K562 (cell line): ENCODE results near the gene BCORL1. TPM values are rescaled to one million over a fixed set of nuclear protein-coding genes. Genes with fewer than 3 reads are reported as not detected.

Experiments used
- BHLHE40 ChIP-seq: IDR thresholded peaks from 2 replicates; pipeline ENCODE4 v1.6.1; 2011; ENCODE audit warnings: low read length, improper control_type of control experiment
- CC2D1A ChIP-seq: fragments of 450-650 bp; IDR thresholded peaks from 2 replicates; pipeline ENCODE4 v1.6.1; 2017; ENCODE audit warnings: mild to moderate bottlenecking
- EP400 ChIP-seq: fragments of 450-650 bp; IDR thresholded peaks from 2 replicates; pipeline ENCODE4 v1.6.1; 2017; ENCODE audit warnings: antibody characterized with exemption, mild to moderate bottlenecking, moderate library complexity
- GABPA ChIP-seq: fragments of 200-800 bp; sonication (Bioruptor generic); conservative IDR thresholded peaks from 2 replicates; pipeline ENCODE4 v1.6.1; 2016; ENCODE audit warnings: low read depth, missing genetic modification characterization, missing compliant biosample characterization
- HBP1 ChIP-seq: fragments of 450-650 bp; formaldehyde crosslinking; IDR thresholded peaks from 2 replicates; pipeline ENCODE4 v1.4.0; 2022; ENCODE audit warnings: missing genetic modification characterization
- HDAC1 ChIP-seq, 2 experiments: fragments of 450-650 bp; IDR thresholded peaks; 2 replicates each; pipeline ENCODE4 v1.6.1; 2016 to 2017; ENCODE audit warnings: inconsistent platforms in 1 of 2, mild to moderate bottlenecking in 1 of 2, moderate library complexity in 1 of 2
- KDM2B ChIP-seq: fragments of 250-450 bp; sonication (Bioruptor Pico); IDR thresholded peaks from 2 replicates; pipeline ENCODE4 v1.8.0; 2021; ENCODE audit warnings: mild to moderate bottlenecking, moderate library complexity
- KDM5B ChIP-seq: fragments of 200-600 bp; sonication (generic); IDR thresholded peaks from 2 replicates; pipeline ENCODE4 v1.6.1; 2012; ENCODE audit warnings: low read depth, mild to moderate bottlenecking, moderate library complexity, low read length, control low read depth, inconsistent platforms; ENCODE audit not compliant: insufficient replicate concordance
- L3MBTL2 ChIP-seq: fragments of 450-650 bp; IDR thresholded peaks from 2 replicates; pipeline ENCODE4 v1.6.1; 2016; ENCODE audit warnings: mild to moderate bottlenecking, moderate library complexity
- MNT ChIP-seq, 2 experiments: fragments of 450-650 bp; conservative IDR thresholded peaks; 2 replicates each; pipeline ENCODE4 v1.6.1; 2017; ENCODE audit warnings: mild to moderate bottlenecking in 2 of 2, moderate library complexity in 2 of 2
- NCOR1 ChIP-seq: fragments of 450-650 bp; IDR thresholded peaks from 2 replicates; pipeline ENCODE4 v1.6.1; 2016; ENCODE audit warnings: mild to moderate bottlenecking, moderate library complexity
- NRF1 ChIP-seq, 2 experiments: fragments of 450-650 bp; IDR thresholded peaks in 1 of 2; conservative IDR thresholded peaks in 1 of 2; 2 replicates each; pipeline ENCODE4 v1.6.1; 2014; ENCODE audit warnings: mild to moderate bottlenecking in 2 of 2
- PHF8 ChIP-seq: fragments of 200-600 bp; sonication (generic); IDR thresholded peaks from 2 replicates; pipeline ENCODE4 v1.6.1; 2012; ENCODE audit warnings: mixed run types, mild to moderate bottlenecking, inconsistent platforms, low read length, moderate library complexity, borderline replicate concordance
- TFAP4 ChIP-seq: sonication (generic); formaldehyde crosslinking; IDR thresholded peaks from 2 replicates; pipeline ENCODE4 v1.8.0; 2022; ENCODE audit warnings: missing genetic modification reagents, mild to moderate bottlenecking, moderate library complexity, borderline replicate concordance
- XRCC4 ChIP-seq: IDR thresholded peaks from one replicate; pipeline ENCODE4 v1.6.1; 2011; ENCODE audit not compliant: insufficient read depth, insufficient read length; ENCODE audit errors: extremely low read depth
- ZKSCAN8 ChIP-seq: fragments of 200-800 bp; sonication (Bioruptor generic); IDR thresholded peaks from 2 replicates; pipeline ENCODE4 v1.6.1; 2016; ENCODE audit warnings: missing genetic modification characterization, missing compliant biosample characterization
- ZNF263 ChIP-seq: sonication (generic); formaldehyde crosslinking; IDR thresholded peaks from 2 replicates; pipeline ENCODE4 v1.8.0; 2022; ENCODE audit warnings: mild to moderate bottlenecking, missing genetic modification reagents, borderline replicate concordance
- polyA plus RNA-seq, 8 experiments: library from polyadenylated mRNA; depleted of rRNA in 4 of 8; stranded (reverse) in 5 of 8; unstranded in 3 of 8; fragments of >200 nt; fragmentation: Nextera tagmentation in 2 of 8; fragmentation: Illumina TruSeq in 1 of 8; extraction: Ambion mirVana in 2 of 8; extraction: Trizol in 1 of 8; gene quantifications; 2 replicates each; pipeline versions ENCODE4 v1.2.1 to v1.2.3, GENCODE V29; 2011 to 2014; ENCODE audit warnings: inconsistent platforms in 1 of 8, missing spikeins in 1 of 8
- total RNA-seq, 7 experiments: library from RNA; depleted of rRNA in 6 of 7; stranded (reverse); fragments of >200 nt in 6 of 7; fragmentation: Illumina TruSeq in 2 of 7; extraction: Trizol in 2 of 7; gene quantifications; 2 replicates each; pipeline versions ENCODE4 v1.2.1 to v1.2.3, GENCODE V29; 2011 to 2021; ENCODE audit warnings: low replicate concordance in 1 of 7

Gene BCORL1
- total and polyA plus RNA-seq, 9 of the 15 experiments (the other 6 are each of a cell fraction or from before 2014, with no cell fraction given) = 0.48 to 29.6 (median 2.1) TPM

- peak; percentile 72; the same call in 1 of the 2 replicates for TF ChIP-seq TFAP4
- TF ChIP-seq L3MBTL2 = peak; percentile 94
- no peak for TF ChIP-seq BHLHE40
- no peak for TF ChIP-seq HBP1
- TF ChIP-seq KDM5B = peak; percentile 48
- peak; percentile 54; the same call in 1 of the 2 replicates for TF ChIP-seq EP400
- 0 out of 2 replicates have a peak, but pooled peaks have one; percentile 9 for TF ChIP-seq NCOR1
- 0 out of 2 replicates have a peak, but pooled peaks have one; percentile 45 for TF ChIP-seq ZNF263 (CRISPR knock-in tag)
- peak; percentile 56; the same call in 1 of the 2 replicates for TF ChIP-seq PHF8
- peak; percentile 64 for TF ChIP-seq GABPA (tag)
- TF ChIP-seq XRCC4 = no peak
- TF ChIP-seq KDM2B (CRISPR knock-in tag) = 0 out of 2 replicates have a peak, but pooled peaks have one; percentile 27
- peak in 1 of 2 experiments; percentile 43; a peak in 1 of 4 replicates for TF ChIP-seq HDAC1 (IDR thresholded peaks at IDR 0.05)
- TF ChIP-seq NRF1 (conservative IDR thresholded peaks at IDR 0.05 in 1 of 2, IDR thresholded peaks at IDR 0.05 in 1 of 2) = peak; percentile 37 to 39; a peak in 3 of 4 replicates
- TF ChIP-seq ZKSCAN8 (CRISPR knock-in tag) = no peak
- peak; percentile 35; the same call in 1 of the 2 replicates for TF ChIP-seq CC2D1A
- TF ChIP-seq MNT (conservative IDR thresholded peaks at IDR 0.05) = peak; percentile 58 to 59
- TF ChIP-seq, all 486 proteins: peak for 84
Observed at GRCh38 chrX:130060122-130061069, 78.0 kb downstream of the BCORL1 start (continued).
